Cerebellar nuclear complex (tissue), 1 donor: ENCODE measurements around the gene KCTD5.
"Not testable (repeated sequence)": the region's sequence is repeated elsewhere in the genome, so short reads cannot be mapped to it uniquely, and the experiment has no call there.

Experiments
- DNase-seq, 2 experiments: peaks; one replicate each; lab custom pipeline; 2025; lab: John Stamatoyannopoulos, UW

KCTD5 gene

GRCh38 chr16:2710021-2710710 is 27.8 kb downstream of the KCTD5 start:
- DNase-seq: no peak

GRCh38 chr16:2710711-2711231 is 28.4 kb downstream of the KCTD5 start:
- no peak for DNase-seq

GRCh38 chr16:2711370-2712062 is 29.2 kb downstream of the KCTD5 start:
- DNase-seq: no peak

- no peak for DNase-seq
These were observed 29.7 kb downstream of the KCTD5 start for GRCh38 chr16:2712063-2712441.

GRCh38 chr16:2712546-2712945 is 30.2 kb downstream of the KCTD5 start:
- no peak for DNase-seq

GRCh38 chr16:2713523-2713922 is 31.2 kb downstream of the KCTD5 start:
- DNase-seq: no peak

GRCh38 chr16:2713985-2714774 is 31.9 kb downstream of the KCTD5 start:
- DNase-seq: no peak

- DNase-seq: no peak
These were observed 32.7 kb downstream of the KCTD5 start for GRCh38 chr16:2715064-2715463.

GRCh38 chr16:2715519-2715918 is 33.2 kb downstream of the KCTD5 start:
- no peak for DNase-seq

GRCh38 chr16:2715966-2716885 is 33.9 kb downstream of the KCTD5 start:
- DNase-seq: no peak

- DNase-seq: no peak
These were observed 34.6 kb downstream of the KCTD5 start for GRCh38 chr16:2716948-2717347.

- no peak for DNase-seq
These were observed 35.3 kb downstream of the KCTD5 start for GRCh38 chr16:2717383-2718263.

- no peak for DNase-seq
These were observed 37.2 kb downstream of the KCTD5 start for GRCh38 chr16:2719328-2720063.

- no peak for DNase-seq
These were observed 37.7 kb downstream of the KCTD5 start, which contains the start of gene PRSS27 for GRCh38 chr16:2720064-2720457. TSS of gene PRSS27 (minus strand) at chr16:2720224. CDS start at chr16:2720160, 64 bp downstream.

- DNase-seq: no peak
These were observed 38.7 kb downstream of the KCTD5 start for GRCh38 chr16:2720719-2721633.

- not testable (repeated sequence) for DNase-seq
These were observed 39.4 kb downstream of the KCTD5 start for GRCh38 chr16:2721634-2722173.

- no peak for DNase-seq
These were observed 41.9 kb downstream of the KCTD5 start for GRCh38 chr16:2724088-2724676.

GRCh38 chr16:2724816-2725348 is 42.6 kb downstream of the KCTD5 start:
- DNase-seq: no peak
